ENCODE measurements around the gene ACSS3.
A peak's percentile ranks its signal among the peaks of the same experiment; 100 is the strongest.

The ACSS3 gene

GRCh38 chr12:81252228-81252627 lies 174.3 kb downstream of the ACSS3 start:
- TF ChIP-seq, protein P1, sequence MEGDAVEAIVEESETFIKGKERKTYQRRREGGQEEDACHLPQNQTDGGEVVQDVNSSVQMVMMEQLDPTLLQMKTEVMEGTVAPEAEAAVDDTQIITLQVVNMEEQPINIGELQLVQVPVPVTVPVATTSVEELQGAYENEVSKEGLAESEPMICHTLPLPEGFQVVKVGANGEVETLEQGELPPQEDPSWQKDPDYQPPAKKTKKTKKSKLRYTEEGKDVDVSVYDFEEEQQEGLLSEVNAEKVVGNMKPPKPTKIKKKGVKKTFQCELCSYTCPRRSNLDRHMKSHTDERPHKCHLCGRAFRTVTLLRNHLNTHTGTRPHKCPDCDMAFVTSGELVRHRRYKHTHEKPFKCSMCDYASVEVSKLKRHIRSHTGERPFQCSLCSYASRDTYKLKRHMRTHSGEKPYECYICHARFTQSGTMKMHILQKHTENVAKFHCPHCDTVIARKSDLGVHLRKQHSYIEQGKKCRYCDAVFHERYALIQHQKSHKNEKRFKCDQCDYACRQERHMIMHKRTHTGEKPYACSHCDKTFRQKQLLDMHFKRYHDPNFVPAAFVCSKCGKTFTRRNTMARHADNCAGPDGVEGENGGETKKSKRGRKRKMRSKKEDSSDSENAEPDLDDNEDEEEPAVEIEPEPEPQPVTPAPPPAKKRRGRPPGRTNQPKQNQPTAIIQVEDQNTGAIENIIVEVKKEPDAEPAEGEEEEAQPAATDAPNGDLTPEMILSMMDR (IDR thresholded peaks at IDR 0.05; ENCODE audit: control insufficient read depth, insufficient read depth, low read depth, low read length, missing control alignments) = no peak
- DNase-seq (ENCODE audit: low read depth) = no peak
- no peak overlapping the region for H3K4me3 ChIP-seq (ENCODE audit: control insufficient read depth, low read depth, low read length)

DNA sequence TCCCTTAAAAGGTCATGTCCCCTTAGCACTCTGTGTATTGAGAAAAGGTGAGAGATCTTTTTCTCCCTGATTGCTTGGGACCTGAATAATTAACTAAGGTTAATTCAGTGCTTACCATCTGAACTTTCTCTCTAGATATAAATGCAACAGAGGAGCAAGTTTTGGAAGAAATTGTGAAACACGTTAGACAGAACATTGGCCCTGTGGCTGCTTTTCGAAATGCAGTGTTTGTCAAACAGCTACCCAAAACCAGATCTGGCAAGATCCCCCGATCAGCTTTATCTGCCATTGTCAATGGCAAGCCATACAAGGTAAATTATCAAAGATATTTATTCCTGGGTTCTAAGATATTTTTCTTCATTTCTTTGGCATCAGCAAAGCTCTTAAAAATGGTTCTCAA lies 175.5 kb downstream of the ACSS3 start:
- no peak overlapping the region for H3K4me3 ChIP-seq (ENCODE audit: control insufficient read depth, low read depth, low read length)
- DNase-seq (ENCODE audit: low read depth) = no peak
- TF ChIP-seq, protein P1 (IDR thresholded peaks at IDR 0.05; ENCODE audit: control insufficient read depth, insufficient read depth, low read depth, low read length, missing control alignments) = no peak

DNA sequence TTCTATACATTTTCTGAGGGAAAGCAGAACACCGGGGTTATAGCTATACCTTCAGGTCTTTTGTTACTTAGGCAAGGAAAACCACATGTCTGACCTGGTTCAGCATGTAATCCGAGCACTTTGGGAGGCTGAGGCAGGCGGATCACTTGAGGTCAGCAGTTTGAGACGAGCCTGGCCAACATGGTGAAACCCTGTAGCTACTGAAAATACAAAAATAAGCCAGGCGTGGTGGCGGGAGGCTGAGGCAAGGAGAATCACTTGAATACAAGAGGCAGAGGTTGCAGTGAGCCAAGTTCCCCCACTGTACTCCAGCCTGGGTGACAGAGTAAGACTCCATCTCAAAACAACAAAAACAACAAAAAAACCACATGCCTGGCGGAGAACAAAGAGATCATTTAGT lies 177.6 kb downstream of the ACSS3 start:
- no peak for DNase-seq (ENCODE audit: low read depth)
- TF ChIP-seq, protein P1 (IDR thresholded peaks at IDR 0.05; ENCODE audit: control insufficient read depth, insufficient read depth, low read depth, low read length, missing control alignments) = no peak
- H3K4me3 ChIP-seq (ENCODE audit: control insufficient read depth, low read depth, low read length) = no peak overlapping the region

- TF ChIP-seq, protein P1 (IDR thresholded peaks at IDR 0.05; ENCODE audit: control insufficient read depth, insufficient read depth, low read depth, low read length, missing control alignments) = no peak
- no peak for DNase-seq (ENCODE audit: low read depth)
- H3K4me3 ChIP-seq (ENCODE audit: control insufficient read depth, low read depth, low read length) = no peak overlapping the region
Observed at GRCh38 chr12:81255947-81256346, 178.1 kb downstream of the ACSS3 start.

DNA sequence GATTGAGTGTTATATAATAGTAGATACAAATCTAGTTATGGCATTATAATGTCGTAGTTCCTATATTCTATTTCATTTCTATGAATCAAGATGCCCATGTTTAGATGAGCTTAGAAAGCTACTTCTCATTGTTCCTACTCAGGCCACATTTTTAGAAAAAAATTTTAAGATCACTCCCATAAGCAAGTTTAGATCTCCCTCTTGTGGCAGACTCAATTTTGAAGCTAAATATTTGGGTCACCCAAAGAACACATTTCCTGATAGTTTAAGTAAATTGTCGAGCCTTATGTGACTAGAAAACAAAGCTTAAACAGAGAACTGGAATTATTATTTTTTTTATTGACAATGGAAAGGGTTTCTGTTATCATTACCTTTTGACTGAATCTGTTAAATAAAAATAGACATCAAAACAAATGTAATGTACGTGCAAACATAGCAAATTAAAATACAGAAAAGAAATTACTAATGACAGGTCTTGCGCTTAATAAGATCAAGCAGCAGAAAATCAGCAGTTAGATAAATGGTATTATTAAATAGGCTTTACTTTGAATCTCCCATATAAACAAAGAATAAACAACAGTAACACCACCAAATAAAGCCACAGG lies 180.2 kb downstream of the ACSS3 start:
- no peak overlapping the region for H3K4me3 ChIP-seq (ENCODE audit: control insufficient read depth, low read depth, low read length)
- TF ChIP-seq, protein P1 (IDR thresholded peaks at IDR 0.05; ENCODE audit: control insufficient read depth, insufficient read depth, low read depth, low read length, missing control alignments) = peak; percentile 58
- DNase-seq (ENCODE audit: low read depth) = no peak

- TF ChIP-seq, protein P1 (IDR thresholded peaks at IDR 0.05; ENCODE audit: control insufficient read depth, insufficient read depth, low read depth, low read length, missing control alignments) = no peak
- H3K4me3 ChIP-seq (ENCODE audit: control insufficient read depth, low read depth, low read length) = no peak overlapping the region
- no peak for DNase-seq (ENCODE audit: low read depth)
Observed at GRCh38 chr12:81259360-81259759, 181.5 kb downstream of the ACSS3 start.
